ENCODE data around the gene MAML1. TPM values are rescaled to one million over a fixed set of nuclear protein-coding genes. Genes with fewer than 3 reads are reported as not detected.

The MAML1 gene
- total and polyA plus RNA-seq, 10 of the 15 experiments (the other 5 are each of a cell fraction or from before 2014, with no cell fraction given), result 0.42 to 23.9 (median 7.3) TPM

DNA sequence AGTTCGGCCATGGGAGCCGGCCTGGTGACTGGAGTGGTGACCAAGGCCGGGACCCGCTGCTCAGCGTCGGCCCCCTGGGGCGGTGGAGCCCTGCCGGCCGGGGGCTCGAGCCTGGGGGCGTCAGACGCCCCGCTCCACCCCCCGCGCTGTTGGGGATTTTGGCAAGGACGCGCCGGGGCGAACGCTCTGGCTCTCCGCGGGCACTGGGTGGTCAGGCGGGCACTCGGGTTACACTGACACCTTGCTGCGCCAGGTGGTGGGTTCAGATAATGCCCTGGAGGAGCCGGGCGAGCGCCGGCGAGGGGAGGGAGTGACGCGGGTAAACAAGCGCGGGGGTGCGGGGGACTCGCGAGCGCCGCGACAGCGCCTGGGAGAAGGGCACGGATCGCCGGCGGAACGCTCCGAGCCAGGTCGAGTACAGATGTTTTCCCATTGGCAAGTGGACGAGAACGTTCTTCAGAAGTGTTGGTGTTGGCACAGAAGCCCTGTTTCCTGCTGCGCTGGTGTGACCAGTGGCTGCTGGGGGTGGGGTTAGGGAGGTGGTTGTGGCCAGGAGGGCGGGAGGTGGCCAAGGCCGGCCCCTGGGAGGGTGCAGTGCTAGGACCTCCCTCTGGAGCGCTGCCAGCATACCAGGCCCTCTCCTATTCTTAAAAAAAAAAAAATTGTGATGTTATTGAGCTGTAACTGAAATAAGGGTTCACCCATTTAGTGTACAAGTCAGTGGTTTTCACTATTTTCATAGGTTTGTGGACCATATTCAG lies 88.9 kb downstream of the MAML1 start (continued):
- no peak for TF ChIP-seq ETV6 (conservative IDR thresholded peaks at IDR 0.05 in 1 of 2, IDR thresholded peaks at IDR 0.05 in 1 of 2; ENCODE audit: borderline replicate concordance in 1 of 2, low read depth in 1 of 2)
- TF ChIP-seq, protein P1, sequence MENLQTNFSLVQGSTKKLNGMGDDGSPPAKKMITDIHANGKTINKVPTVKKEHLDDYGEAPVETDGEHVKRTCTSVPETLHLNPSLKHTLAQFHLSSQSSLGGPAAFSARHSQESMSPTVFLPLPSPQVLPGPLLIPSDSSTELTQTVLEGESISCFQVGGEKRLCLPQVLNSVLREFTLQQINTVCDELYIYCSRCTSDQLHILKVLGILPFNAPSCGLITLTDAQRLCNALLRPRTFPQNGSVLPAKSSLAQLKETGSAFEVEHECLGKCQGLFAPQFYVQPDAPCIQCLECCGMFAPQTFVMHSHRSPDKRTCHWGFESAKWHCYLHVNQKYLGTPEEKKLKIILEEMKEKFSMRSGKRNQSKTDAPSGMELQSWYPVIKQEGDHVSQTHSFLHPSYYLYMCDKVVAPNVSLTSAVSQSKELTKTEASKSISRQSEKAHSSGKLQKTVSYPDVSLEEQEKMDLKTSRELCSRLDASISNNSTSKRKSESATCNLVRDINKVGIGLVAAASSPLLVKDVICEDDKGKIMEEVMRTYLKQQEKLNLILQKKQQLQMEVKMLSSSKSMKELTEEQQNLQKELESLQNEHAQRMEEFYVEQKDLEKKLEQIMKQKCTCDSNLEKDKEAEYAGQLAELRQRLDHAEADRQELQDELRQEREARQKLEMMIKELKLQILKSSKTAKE (IDR thresholded peaks at IDR 0.05; ENCODE audit: low read depth, poor library complexity, severe bottlenecking), result peak; percentile 30
- TF ChIP-seq BHLHE40 (IDR thresholded peaks at IDR 0.05; ENCODE audit: borderline replicate concordance in 1 of 2, low read depth in 2 of 2, low read length in 1 of 2), result peak; percentile 16 to 25; a peak in 1 of 4 replicates
- TF ChIP-seq, protein P2, sequence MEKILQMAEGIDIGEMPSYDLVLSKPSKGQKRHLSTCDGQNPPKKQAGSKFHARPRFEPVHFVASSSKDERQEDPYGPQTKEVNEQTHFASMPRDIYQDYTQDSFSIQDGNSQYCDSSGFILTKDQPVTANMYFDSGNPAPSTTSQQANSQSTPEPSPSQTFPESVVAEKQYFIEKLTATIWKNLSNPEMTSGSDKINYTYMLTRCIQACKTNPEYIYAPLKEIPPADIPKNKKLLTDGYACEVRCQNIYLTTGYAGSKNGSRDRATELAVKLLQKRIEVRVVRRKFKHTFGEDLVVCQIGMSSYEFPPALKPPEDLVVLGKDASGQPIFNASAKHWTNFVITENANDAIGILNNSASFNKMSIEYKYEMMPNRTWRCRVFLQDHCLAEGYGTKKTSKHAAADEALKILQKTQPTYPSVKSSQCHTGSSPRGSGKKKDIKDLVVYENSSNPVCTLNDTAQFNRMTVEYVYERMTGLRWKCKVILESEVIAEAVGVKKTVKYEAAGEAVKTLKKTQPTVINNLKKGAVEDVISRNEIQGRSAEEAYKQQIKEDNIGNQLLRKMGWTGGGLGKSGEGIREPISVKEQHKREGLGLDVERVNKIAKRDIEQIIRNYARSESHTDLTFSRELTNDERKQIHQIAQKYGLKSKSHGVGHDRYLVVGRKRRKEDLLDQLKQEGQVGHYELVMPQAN (conservative IDR thresholded peaks at IDR 0.05), result peak; percentile 56
- TF ChIP-seq, protein P3, sequence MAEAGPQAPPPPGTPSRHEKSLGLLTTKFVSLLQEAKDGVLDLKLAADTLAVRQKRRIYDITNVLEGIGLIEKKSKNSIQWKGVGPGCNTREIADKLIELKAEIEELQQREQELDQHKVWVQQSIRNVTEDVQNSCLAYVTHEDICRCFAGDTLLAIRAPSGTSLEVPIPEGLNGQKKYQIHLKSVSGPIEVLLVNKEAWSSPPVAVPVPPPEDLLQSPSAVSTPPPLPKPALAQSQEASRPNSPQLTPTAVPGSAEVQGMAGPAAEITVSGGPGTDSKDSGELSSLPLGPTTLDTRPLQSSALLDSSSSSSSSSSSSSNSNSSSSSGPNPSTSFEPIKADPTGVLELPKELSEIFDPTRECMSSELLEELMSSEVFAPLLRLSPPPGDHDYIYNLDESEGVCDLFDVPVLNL (IDR thresholded peaks at IDR 0.05; ENCODE audit: low read depth, low read length), result no peak
- no peak for TF ChIP-seq ZNF24 (IDR thresholded peaks at IDR 0.05)
- no peak for TF ChIP-seq RFX5 (IDR thresholded peaks at IDR 0.05; ENCODE audit: low read depth, low read length)
- 0 out of 2 replicates have a peak, but pooled peaks have one; percentile 23 for TF ChIP-seq CREB1 (IDR thresholded peaks at IDR 0.05; ENCODE audit: low read depth)
- no peak for TF ChIP-seq HDAC2 (IDR thresholded peaks at IDR 0.05)
- TF ChIP-seq IRF4 (IDR thresholded peaks at IDR 0.05; ENCODE audit: low read depth, low read length), result no peak
- 0 out of 2 replicates have a peak, but pooled peaks have one; percentile 1 for TF ChIP-seq SMARCA5 (IDR thresholded peaks at IDR 0.05)
- TF ChIP-seq, protein P4, sequence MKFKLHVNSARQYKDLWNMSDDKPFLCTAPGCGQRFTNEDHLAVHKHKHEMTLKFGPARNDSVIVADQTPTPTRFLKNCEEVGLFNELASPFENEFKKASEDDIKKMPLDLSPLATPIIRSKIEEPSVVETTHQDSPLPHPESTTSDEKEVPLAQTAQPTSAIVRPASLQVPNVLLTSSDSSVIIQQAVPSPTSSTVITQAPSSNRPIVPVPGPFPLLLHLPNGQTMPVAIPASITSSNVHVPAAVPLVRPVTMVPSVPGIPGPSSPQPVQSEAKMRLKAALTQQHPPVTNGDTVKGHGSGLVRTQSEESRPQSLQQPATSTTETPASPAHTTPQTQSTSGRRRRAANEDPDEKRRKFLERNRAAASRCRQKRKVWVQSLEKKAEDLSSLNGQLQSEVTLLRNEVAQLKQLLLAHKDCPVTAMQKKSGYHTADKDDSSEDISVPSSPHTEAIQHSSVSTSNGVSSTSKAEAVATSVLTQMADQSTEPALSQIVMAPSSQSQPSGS (IDR thresholded peaks at IDR 0.05; ENCODE audit: low read length), result no peak
- TF ChIP-seq ZBED1 (IDR thresholded peaks at IDR 0.05; ENCODE audit: borderline replicate concordance), result no peak; the same call in 1 of the 2 replicates
